Activated CD8-positive, alpha-beta memory T cell treated with anti-CD3 and anti-CD28 coated beads, Interleukin-2, amount 50 U/mL, for 1 hour (primary cell): ENCODE data around the gene CARS1.

ENCODE experiments used
- DNase-seq: peaks from one replicate; pipeline ENCODE4 v3.0.0-alpha.2; 2020; ENCODE audit errors: extremely low read depth

Gene CARS1

GRCh38 chr11:3037945-3038271 lies 19.3 kb downstream of the CARS1 start:
- no peak for DNase-seq

GRCh38 chr11:3037040-3037944 lies 19.9 kb downstream of the CARS1 start:
- DNase-seq, result no peak

GRCh38 chr11:3036419-3036818 lies 20.8 kb downstream of the CARS1 start:
- no peak for DNase-seq

GRCh38 chr11:3035333-3035732 lies 21.9 kb downstream of the CARS1 start:
- no peak for DNase-seq

GRCh38 chr11:3030289-3031070 lies 26.7 kb downstream of the CARS1 start:
- DNase-seq, result no peak

GRCh38 chr11:3028813-3029212 lies 28.4 kb downstream of the CARS1 start:
- no peak for DNase-seq

- no peak for DNase-seq
Observed at GRCh38 chr11:3026803-3027202, 30.4 kb downstream of the CARS1 start.

GRCh38 chr11:3022982-3023381 lies 34.2 kb downstream of the CARS1 start:
- DNase-seq, result no peak

GRCh38 chr11:3022300-3022967 lies 34.8 kb downstream of the CARS1 start:
- DNase-seq, result no peak

GRCh38 chr11:3021125-3021524 lies 36.1 kb downstream of the CARS1 start:
- DNase-seq, result no peak

- DNase-seq, result no peak
Observed at GRCh38 chr11:3020011-3020410, 37.2 kb downstream of the CARS1 start.

- no peak for DNase-seq
Observed at GRCh38 chr11:3018596-3018995, 38.6 kb downstream of the CARS1 start.

- DNase-seq, result no peak
Observed at GRCh38 chr11:3016861-3017260, 40.4 kb downstream of the CARS1 start.

GRCh38 chr11:3015796-3016195 lies 41.4 kb downstream of the CARS1 start:
- no peak for DNase-seq

- no peak for DNase-seq
Observed at GRCh38 chr11:3014943-3015342, 42.3 kb downstream of the CARS1 start.

GRCh38 chr11:3014057-3014938 lies 42.9 kb downstream of the CARS1 start:
- peak; percentile 64 for DNase-seq

GRCh38 chr11:3011891-3012885 lies 45.0 kb downstream of the CARS1 start:
- no peak for DNase-seq

- no peak for DNase-seq
Observed at GRCh38 chr11:3010521-3011275, 46.5 kb downstream of the CARS1 start.

- DNase-seq, result no peak
Observed at GRCh38 chr11:3010004-3010403, 47.2 kb downstream of the CARS1 start.

GRCh38 chr11:3009481-3009880 lies 47.7 kb downstream of the CARS1 start:
- no peak for DNase-seq
